Measurements from ENCODE around the gene SSU72.

- TF ChIP-seq CTCF (IDR thresholded peaks at IDR 0.05) (peak in 2 of 4 donors; percentile 16 to 17), POLR2A (IDR thresholded peaks at IDR 0.05) (no peak)
Measured at GRCh38 chr1:1597275-1597930, 22.7 kb upstream of the SSU72 start.
